Measurements from ENCODE around the gene PCDH12. TPM values are rescaled to one million over a fixed set of nuclear protein-coding genes. Genes with fewer than 3 reads are reported as not detected.
A peak's percentile ranks its signal among the peaks of the same experiment; 100 is the strongest.

The PCDH12 gene
- total RNA-seq, 1 donor from 2014 or later, result under 0.01 TPM

DNA sequence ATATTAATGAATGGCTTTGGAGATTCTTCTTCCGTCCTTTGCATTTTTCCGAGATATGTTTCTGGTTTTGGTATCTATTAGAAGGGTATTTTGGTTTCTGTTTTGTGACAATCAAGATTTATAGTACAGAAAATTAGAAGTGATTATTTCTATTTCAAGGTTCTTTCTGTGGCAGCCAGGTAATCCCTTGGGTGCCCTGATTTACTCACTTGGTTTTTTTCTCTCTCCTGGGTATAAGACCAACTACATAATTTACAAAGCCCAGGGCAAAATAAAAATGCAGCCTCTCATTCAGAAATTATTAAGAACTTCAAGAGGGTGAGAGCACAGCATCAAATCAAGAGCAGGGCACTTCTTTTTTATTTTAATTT, 8.9 kb upstream of the PCDH12 start:
- DNase-seq (ENCODE audit: low read depth), result no peak
- no peak overlapping the region for H3K4me3 ChIP-seq (ENCODE audit: low read depth, low read length)
- TF ChIP-seq, protein P1, sequence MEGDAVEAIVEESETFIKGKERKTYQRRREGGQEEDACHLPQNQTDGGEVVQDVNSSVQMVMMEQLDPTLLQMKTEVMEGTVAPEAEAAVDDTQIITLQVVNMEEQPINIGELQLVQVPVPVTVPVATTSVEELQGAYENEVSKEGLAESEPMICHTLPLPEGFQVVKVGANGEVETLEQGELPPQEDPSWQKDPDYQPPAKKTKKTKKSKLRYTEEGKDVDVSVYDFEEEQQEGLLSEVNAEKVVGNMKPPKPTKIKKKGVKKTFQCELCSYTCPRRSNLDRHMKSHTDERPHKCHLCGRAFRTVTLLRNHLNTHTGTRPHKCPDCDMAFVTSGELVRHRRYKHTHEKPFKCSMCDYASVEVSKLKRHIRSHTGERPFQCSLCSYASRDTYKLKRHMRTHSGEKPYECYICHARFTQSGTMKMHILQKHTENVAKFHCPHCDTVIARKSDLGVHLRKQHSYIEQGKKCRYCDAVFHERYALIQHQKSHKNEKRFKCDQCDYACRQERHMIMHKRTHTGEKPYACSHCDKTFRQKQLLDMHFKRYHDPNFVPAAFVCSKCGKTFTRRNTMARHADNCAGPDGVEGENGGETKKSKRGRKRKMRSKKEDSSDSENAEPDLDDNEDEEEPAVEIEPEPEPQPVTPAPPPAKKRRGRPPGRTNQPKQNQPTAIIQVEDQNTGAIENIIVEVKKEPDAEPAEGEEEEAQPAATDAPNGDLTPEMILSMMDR (conservative IDR thresholded peaks at IDR 0.05; ENCODE audit: low read depth, low read length), result no peak

DNA sequence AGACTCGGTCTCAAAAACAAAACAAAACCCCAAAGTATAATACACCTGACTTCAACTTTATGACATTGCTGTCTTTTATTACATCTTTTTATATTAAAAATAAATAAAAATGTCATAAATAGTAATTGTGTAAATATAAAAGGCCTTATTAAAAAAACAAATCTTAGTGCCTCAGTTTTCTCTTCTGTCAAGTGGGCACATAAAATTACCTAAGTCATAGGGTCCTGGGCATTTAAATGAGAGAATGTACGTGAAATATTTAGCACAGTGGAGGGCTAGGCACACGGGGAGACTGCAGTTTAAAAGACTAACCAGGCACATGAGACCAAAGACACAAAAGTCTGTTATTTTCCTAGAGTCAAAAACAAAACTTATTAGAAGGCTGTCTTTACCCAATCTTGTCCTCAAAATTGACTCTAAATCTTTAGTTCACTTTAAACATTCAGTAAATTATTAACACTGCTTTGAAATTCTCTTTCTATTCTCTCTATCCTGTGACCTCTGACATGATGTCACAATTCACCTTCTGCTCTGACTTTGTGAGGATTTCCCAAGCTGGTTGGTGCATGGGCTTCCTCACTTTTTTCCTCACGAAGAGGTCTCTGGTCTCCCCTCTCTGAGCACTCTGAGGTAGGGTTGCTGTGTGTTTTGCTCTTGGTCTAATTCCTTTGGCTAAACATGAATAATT, 8.4 kb upstream of the PCDH12 start:
- DNase-seq (ENCODE audit: low read depth), result no peak
- no peak overlapping the region for H3K4me3 ChIP-seq (ENCODE audit: low read depth, low read length)
- TF ChIP-seq, protein P1 (conservative IDR thresholded peaks at IDR 0.05; ENCODE audit: low read depth, low read length), result no peak

DNA sequence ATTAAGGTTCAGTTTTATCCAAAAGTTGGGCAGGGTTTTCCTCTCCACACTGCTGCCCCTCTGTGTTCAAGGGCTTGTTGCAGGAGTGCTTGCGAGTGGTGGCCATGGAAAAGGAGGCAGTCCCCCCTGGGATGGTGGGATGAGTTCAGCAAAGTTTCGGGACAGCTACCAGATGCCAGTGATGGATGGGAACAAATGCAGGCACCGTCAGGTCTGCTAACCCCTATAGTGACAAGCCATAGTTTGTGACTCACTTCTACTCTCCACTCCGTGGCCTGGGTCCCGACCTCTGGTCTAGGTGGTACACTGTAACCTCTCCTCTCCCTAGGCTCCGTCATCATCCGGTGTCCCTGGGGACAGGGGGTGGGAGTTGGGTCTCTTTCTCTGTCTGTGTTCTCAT, 7.1 kb upstream of the PCDH12 start:
- no peak overlapping the region for H3K4me3 ChIP-seq (ENCODE audit: low read depth, low read length)
- TF ChIP-seq, protein P1 (conservative IDR thresholded peaks at IDR 0.05; ENCODE audit: low read depth, low read length), result no peak
- no peak for DNase-seq (ENCODE audit: low read depth)

DNA sequence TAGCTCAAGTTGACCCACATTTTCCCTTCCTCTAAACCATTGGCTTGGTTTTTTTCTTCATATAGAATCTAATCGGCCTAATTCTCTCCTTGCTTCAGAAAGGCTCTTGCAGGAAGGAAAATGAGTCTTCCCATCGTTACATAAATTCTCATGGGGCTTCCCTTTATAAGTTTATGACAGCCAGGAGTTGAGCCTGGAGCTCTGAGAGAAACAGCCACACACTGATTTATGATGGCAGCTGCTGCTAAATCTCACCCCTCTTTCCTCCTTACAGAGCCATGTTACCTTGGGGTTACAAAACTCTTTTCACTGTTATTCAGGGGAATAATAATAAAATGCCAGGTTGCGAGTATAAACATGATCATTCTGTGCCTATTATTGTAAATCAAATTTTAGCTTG, 5.7 kb upstream of the PCDH12 start:
- no peak overlapping the region for H3K4me3 ChIP-seq (ENCODE audit: low read depth, low read length)
- TF ChIP-seq, protein P1 (conservative IDR thresholded peaks at IDR 0.05; ENCODE audit: low read depth, low read length), result no peak
- no peak for DNase-seq (ENCODE audit: low read depth)

DNA sequence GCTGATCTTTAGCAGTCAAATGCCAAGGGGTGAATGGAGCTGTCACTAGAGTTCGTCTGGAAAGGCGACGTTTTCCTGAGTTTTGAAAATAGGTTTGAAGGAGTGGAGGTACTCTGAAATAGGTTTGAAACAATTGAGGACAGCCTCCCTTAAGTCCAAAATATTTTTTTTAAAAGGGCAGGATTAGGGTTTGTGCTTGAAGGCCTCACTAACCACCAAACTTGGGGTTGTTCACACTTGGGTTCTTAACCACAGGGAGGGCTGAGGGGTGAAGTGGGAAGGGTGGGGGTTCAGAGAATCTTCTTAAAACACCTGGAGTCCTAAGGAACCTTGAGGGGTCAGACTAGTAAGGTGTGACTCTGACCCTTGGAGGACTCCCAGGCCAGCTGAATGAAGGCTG, 3.5 kb upstream of the PCDH12 start:
- no peak overlapping the region for H3K4me3 ChIP-seq (ENCODE audit: low read depth, low read length)
- DNase-seq (ENCODE audit: low read depth), result no peak
- TF ChIP-seq, protein P1 (conservative IDR thresholded peaks at IDR 0.05; ENCODE audit: low read depth, low read length), result no peak

DNA sequence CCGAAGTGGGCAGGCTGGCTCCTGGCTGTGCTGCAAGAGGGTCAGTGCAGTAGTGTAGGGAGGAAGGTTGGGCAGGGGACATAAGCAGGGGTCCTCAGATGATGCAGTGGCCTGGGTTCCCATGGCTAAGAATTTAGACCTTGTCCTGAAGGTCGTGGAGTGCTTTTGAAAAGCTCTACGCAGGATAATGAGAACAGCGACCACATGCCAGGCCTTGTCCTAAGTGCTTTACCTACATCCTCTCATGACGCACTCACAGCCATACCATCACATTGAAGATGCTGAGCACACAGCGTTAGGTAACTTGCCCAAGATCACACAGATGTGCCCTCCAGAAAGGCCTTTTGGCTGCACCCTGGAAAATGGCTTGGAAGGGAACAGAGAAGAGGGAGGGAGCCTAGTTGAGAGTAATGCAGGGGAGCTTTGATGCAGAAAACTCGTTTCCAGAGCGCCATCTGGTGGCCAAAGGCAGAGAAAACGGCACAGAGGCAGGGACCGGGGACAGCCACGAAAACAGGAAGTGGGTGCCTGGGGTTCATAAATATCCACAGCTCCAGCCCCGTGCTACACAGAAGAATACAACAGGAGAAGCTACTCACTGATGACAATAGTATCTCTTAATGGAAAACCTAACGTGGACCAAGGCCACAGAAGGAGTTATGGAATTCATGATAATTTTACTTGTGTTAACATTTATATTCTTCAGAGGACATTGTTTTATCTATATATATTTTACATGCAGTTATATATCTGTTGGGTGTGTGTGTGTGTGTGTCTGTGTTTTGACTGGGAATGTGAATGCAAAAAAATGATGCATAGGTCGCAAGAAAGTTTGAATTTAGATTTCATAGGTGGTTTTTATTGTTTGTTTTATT, 2.7 kb upstream of the PCDH12 start:
- DNase-seq (ENCODE audit: low read depth), result no peak
- TF ChIP-seq, protein P1 (conservative IDR thresholded peaks at IDR 0.05; ENCODE audit: low read depth, low read length), result peak; percentile 92
- no peak overlapping the region for H3K4me3 ChIP-seq (ENCODE audit: low read depth, low read length)
